HepG2 (cell line): Measurements from ENCODE around the gene NAT9. TPM values are rescaled to one million over a fixed set of nuclear protein-coding genes. Genes with fewer than 3 reads are reported as not detected.

Experiments used
- AHDC1 ChIP-seq: sonication (generic); formaldehyde crosslinking; IDR thresholded peaks from 2 replicates; pipeline ENCODE4 v1.5.1; 2020; ENCODE audit warnings: mild to moderate bottlenecking, missing genetic modification reagents, borderline replicate concordance
- ASH2L ChIP-seq: fragments of 300-600, 200-600 bp; sonication (generic); IDR thresholded peaks from 2 replicates; pipeline ENCODE4 v1.7.0; 2017; ENCODE audit warnings: low read depth, mild to moderate bottlenecking, moderate library complexity, mixed read lengths, low read length; ENCODE audit not compliant: insufficient read length
- ATF1 ChIP-seq: IDR thresholded peaks from 2 replicates; pipeline ENCODE4 v1.6.1; 2016; ENCODE audit warnings: mild to moderate bottlenecking, control low read depth
- CREM ChIP-seq, 2 experiments: sonication (generic) in 1 of 2; formaldehyde crosslinking in 1 of 2; IDR thresholded peaks; 2 replicates each; pipeline versions ENCODE4 v1.4.0 to v1.6.1; 2016 to 2020; ENCODE audit warnings: antibody characterized with exemption in 1 of 2, mild to moderate bottlenecking in 1 of 2, missing genetic modification reagents in 1 of 2
- HDAC1 ChIP-seq: sonication (generic); formaldehyde crosslinking; IDR thresholded peaks from 2 replicates; pipeline ENCODE4 v1.5.1; 2020; ENCODE audit warnings: mild to moderate bottlenecking, missing genetic modification reagents
- HMGXB4 ChIP-seq, 2 experiments: sonication (generic) in 1 of 2; formaldehyde crosslinking in 1 of 2; IDR thresholded peaks; 2 replicates each; pipeline versions ENCODE4 v1.4.0 to v1.6.1; 2018 to 2020; ENCODE audit warnings: missing genetic modification reagents in 2 of 2, borderline replicate concordance in 1 of 2, low read depth in 1 of 2, mild to moderate bottlenecking in 1 of 2, missing biosample characterization in 1 of 2
- REL ChIP-seq: sonication (generic); formaldehyde crosslinking; conservative IDR thresholded peaks from 2 replicates; pipeline ENCODE4 v1.8.0; 2022; ENCODE audit warnings: mild to moderate bottlenecking, missing genetic modification reagents, moderate library complexity
- SETDB1 ChIP-seq: sonication (generic); formaldehyde crosslinking; IDR thresholded peaks from 2 replicates; pipeline ENCODE4 v1.5.1; 2020; ENCODE audit warnings: missing genetic modification reagents, mild to moderate bottlenecking, borderline replicate concordance
- TFE3 ChIP-seq: IDR thresholded peaks from 2 replicates; pipeline ENCODE4 v1.6.1; 2016
- ZMYM2 ChIP-seq: sonication (generic); formaldehyde crosslinking; IDR thresholded peaks from 2 replicates; pipeline ENCODE4 v1.8.0; 2022; ENCODE audit warnings: mild to moderate bottlenecking, missing genetic modification reagents
- ZNF574 ChIP-seq: sonication (generic); formaldehyde crosslinking; IDR thresholded peaks from 2 replicates; pipeline ENCODE4 v1.4.0; 2020; ENCODE audit warnings: missing genetic modification reagents
- polyA plus RNA-seq, 8 experiments: library from polyadenylated mRNA; depleted of rRNA in 3 of 8; stranded (reverse) in 7 of 8; unstranded in 1 of 8; fragments of >200 nt; fragmentation: Illumina TruSeq in 4 of 8; extraction: Trizol in 4 of 8; gene quantifications; 2 replicates each; pipeline versions ENCODE4 v1.2.1 to v1.2.3, GENCODE V29; 2011 to 2016; ENCODE audit warnings: low read depth in 4 of 8, missing spikeins in 1 of 8, mixed read lengths in 1 of 8; ENCODE audit not compliant: insufficient read depth in 1 of 8
- total RNA-seq, 5 experiments: library from RNA; depleted of rRNA; stranded (reverse); fragments of >200 nt; fragmentation: Illumina TruSeq; extraction: Trizol; gene quantifications; 2 replicates each; pipeline ENCODE4 v1.2.3, GENCODE V29; 2016; ENCODE audit warnings: low read depth in 1 of 5

Gene NAT9
- total and polyA plus RNA-seq, 2 of the 13 experiments (the other 11 are each of a cell fraction or from before 2014, with no cell fraction given), result 39.7 to 44.2 TPM

- 0 out of 2 replicates have a peak, but pooled peaks have one; percentile 15 for TF ChIP-seq AHDC1
- TF ChIP-seq ATF1 (CRISPR knock-in tag), result no peak
- peak; percentile 47; the same call in 1 of the 2 replicates for TF ChIP-seq CREM (IDR thresholded peaks at IDR 0.05)
- no peak for TF ChIP-seq CREM (CRISPR knock-in tag; IDR thresholded peaks at IDR 0.05)
- TF ChIP-seq HMGXB4 (CRISPR knock-in tag; IDR thresholded peaks at IDR 0.05; ENCODE audit: borderline replicate concordance in 1 of 2, low read depth in 1 of 2), result 0 out of 4 replicates have a peak, but pooled peaks of 1 of the 2 experiments have one; percentile 21
- peak; percentile 43 for TF ChIP-seq ASH2L
- TF ChIP-seq ZNF574 (CRISPR knock-in tag), result peak; percentile 1; the same call in 1 of the 2 replicates
- peak; percentile 32; the same call in 1 of the 2 replicates for TF ChIP-seq TFE3
- TF ChIP-seq SETDB1, result peak; percentile 73; the same call in 1 of the 2 replicates
- peak; percentile 50; the same call in 1 of the 2 replicates for TF ChIP-seq HDAC1
- peak; percentile 59; the same call in 1 of the 2 replicates for TF ChIP-seq ZMYM2 (CRISPR knock-in tag)
- no peak for TF ChIP-seq REL
Observed at GRCh38 chr17:74752822-74753401, 23.2 kb downstream of the NAT9 start (continued).
